NCI-H1092 treated with DMSO at 0.1 percent for 48 hours (cell line): ENCODE measurements around the gene SORCS2.
"Not testable (repeated sequence)": the region's sequence is repeated elsewhere in the genome, so short reads cannot be mapped to it uniquely, and the experiment has no call there.

Experiments used
- DNase-seq: peaks from one replicate; lab custom pipeline; 2025; lab: John Stamatoyannopoulos, UW

Gene SORCS2

GRCh38 chr4:7199771-7200441 lies 7.6 kb downstream of the SORCS2 start:
- DNase-seq = no peak

DNA sequence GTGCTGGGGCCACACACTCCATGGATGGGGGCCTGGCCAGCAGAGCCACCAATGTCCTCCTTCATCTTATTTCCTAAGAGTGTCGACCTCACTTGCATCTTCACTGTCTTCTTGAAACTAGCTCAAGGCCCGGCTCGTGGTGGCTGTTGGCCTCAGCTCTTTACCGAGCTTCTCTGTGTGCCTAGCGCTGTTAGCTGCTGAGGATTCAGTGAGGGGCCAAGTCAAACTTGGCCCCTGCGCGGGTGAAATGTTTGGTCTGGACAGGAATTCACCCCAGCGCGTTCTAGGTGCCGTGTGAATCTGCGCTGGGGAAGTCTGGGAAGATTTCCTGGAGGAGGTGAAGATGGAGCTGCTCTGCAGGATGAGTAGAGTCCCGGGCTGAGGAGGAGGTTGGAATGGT lies 8.5 kb downstream of the SORCS2 start:
- DNase-seq = no peak

- no peak for DNase-seq
Observed at GRCh38 chr4:7201420-7202305, 9.3 kb downstream of the SORCS2 start.

DNA sequence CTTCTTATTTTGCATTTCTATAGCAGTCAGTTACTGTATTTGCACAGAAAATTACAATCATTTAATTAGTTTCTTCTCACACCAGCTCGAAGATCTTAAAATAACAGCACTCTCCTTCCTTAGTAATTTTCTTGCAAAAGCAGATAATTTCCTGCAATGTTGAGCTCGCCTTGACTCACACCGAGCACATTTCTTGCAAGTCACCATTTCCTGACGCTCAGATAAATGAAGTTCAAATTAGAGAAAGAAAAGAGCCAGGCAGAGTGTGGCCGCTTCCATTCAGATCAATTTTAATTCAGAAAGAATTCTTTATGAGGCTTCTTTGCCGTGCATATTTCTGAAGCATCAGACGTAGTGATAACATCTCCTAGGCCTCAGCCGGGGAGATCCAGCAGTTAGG lies 10.1 kb downstream of the SORCS2 start:
- DNase-seq = no peak

DNA sequence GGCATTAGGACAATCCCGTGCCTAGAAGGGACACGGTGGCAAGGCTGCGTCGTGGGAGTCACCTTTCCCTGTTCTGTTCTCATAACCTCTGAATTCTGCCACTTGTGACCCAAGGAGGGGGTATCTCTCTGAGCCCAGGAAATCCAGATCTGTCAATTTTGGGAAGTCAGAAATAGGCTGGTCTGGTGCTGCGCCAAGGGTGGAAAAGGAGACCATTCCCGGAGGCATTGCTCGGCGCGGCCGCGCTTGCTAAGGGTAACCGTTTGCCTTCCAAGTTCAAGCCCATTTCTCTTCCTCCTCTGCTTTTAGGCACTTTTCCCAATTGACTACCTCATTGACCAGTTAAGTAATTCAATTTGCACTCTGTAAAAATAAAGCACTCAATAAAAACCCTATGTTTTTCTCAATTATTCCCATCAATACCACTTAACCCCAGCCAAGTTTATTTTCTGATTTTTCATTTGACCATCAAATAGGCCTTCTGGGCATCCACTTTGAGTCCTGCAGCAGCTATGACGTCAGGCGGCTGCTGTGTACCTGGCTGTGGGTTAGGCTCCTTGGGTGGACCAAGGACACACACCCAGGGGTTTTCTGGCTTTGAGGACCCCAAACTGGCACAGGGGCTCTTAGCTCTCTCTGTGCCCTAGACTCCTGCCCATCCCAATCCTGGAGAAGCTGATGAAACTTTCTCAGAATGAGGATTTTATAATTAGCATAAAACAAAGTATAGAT lies 12.5 kb downstream of the SORCS2 start:
- DNase-seq = no peak

DNA sequence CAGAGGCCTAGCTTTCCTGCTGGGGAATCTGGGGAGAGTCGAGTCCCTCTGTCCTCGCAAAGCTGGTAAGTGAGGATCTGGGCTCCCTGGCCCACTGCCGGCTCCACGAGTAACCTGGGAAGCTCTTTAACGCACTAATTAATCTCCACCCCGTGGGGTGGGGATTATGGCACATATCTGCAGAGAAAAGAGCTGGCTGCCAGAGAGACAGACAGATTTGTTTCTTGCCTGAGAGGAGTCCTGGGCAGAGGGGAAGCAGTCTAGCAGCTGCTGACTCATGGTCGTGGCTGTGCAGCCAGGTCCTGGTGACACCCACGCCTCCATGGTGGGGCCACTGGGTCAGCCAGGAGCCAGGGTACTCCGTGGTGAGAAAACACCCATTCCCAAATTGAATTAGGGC lies 14.0 kb downstream of the SORCS2 start:
- DNase-seq = no peak

GRCh38 chr4:7206911-7207567 lies 14.7 kb downstream of the SORCS2 start:
- DNase-seq = peak; percentile 21

GRCh38 chr4:7207628-7208231 lies 15.4 kb downstream of the SORCS2 start:
- no peak for DNase-seq

DNA sequence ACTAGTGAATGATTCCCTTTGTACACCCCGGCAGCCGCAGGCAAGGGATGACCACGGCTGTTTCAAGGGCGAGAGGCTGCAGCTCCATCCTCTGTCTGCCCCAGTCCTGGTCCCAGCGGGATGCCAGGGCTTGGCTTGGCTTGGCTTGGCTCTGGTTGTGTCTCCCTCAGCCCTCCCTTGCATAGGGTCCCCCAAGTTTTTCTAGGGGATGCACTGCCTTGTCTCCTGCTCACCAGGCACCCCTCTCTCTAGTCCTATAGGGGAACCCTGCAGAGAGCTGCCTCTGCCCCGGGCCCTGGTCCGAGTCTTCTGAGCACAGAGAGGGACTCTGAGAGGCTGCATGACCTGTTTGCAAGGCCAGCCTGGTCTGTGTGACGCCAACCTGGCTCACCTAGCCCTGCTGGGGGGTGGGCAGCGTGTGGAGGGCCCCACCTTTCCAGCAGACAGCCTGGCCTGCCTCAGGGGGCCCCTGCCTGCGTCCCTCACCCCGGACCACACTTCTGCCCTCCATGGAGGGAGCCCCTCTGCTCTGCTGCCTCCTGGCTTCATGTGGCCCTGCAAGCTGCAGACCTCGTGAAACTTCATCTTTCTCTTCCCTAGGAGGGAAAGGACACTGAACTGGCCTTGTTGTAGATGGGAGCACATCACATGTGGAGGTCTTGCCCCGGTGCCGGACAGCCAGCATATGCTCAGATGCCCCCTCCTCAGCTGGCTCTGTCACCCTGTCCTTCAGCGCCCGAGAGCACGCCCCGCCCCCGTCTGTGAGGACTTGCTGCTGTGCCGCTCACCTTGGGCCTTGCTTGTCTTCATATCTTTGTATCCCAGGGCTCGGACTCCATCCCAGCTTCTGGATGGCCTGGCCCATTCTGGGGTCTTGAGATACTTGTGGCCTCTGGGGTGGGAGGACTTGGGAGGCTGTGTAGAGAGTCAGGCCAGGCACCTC lies 16.4 kb downstream of the SORCS2 start:
- DNase-seq = no peak

GRCh38 chr4:7209699-7210098 lies 17.4 kb downstream of the SORCS2 start:
- no peak for DNase-seq

DNA sequence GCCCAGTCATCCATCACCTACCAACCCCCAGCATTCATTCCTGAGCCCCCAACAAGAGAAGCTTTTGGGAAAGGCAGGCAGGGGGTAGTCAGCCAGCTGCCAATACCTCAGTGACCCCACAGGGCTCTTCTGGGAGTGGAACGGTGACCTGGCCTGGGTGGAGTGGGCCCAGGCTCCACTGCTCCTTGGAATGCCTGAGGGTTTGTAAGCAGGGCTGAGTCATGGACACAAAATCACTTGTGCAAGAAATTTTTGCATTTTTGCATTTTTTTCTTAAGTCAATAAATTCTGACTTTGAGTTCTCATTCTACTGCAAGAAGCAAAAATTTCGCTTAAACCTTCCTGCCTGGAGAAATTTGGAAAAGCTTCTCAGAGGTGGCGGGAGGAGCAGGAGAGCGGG lies 18.5 kb downstream of the SORCS2 start:
- no peak for DNase-seq

- DNase-seq = no peak
Observed at GRCh38 chr4:7212101-7212674, 19.9 kb downstream of the SORCS2 start.

DNA sequence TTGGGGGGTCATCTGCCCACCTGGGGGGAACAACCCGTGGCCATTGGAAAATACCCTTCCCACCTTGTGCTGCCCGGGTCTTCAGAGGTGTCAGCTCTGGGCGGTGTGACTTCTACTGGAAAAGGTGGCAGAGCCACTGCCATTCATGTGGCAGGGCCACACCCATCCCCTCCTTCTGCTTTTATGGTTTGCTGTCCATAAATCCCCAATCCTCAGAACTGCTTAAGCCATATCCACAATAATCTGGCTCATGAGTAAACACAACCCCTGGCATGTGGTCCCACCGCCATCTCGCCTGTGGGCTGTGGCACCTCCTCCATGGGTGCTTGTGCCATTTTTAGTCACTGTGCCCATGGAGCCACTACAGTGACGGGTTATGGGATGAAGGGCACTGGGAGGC lies 20.6 kb downstream of the SORCS2 start:
- no peak for DNase-seq

DNA sequence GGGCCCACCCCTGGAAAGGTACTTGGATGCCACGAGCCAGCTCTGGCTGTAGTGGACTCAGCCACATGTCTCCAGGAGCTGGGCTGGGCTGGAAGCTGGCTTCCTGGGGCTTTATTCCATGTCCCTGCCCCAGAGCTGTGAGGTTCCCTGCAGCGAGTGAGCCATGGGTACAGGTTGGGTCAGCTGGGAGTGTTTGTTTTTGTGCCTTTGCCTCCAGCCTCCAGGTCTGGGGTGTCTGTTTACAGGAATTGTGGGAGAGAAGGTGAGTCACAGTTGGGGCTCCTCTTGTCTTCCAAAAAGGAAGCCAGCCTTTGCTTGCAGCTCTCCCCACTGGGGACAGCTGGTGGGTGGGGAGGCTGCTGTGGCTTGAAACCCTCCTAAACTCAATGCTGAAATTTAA lies 21.5 kb downstream of the SORCS2 start:
- no peak for DNase-seq

DNA sequence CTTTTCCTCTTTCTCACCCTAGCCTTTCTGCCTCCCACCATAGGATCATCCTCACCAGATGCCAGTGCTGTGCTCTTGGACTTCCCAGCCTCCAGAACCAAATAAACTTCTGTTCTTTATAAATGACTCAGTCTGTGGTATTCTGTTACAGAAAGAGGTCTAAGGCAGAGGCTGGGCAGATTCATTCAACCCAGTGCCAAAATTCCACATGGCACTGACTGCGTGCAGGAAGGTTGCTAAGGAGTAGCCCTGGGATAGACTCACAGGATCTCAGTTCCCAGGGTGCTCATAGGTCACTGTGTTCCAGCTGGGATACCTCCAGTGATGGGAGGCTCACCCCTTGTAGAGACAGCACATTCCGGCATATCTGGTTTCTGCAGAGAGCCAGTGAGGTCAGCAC lies 22.0 kb downstream of the SORCS2 start:
- DNase-seq = no peak

GRCh38 chr4:7215187-7215586 lies 22.8 kb downstream of the SORCS2 start:
- not testable (repeated sequence) for DNase-seq

DNA sequence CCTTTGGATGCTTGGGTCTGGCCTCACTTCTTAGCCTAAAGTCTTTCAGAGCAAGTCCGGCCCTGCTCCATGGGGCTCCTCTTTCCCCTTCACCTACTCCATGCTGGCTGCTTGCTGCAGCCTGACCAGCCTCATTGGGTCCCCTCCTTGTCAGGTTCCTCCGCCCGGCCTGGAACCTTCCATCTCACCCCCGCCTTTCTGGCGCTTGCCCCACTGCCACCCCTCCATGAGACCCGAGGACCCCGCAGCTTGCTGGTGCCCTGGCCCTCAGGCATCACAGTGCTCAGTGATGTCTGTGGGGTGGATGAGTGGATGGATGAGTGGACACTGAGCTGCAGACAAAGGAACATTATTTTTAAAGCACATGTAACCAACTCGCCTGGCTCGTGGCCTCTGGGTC lies 24.7 kb downstream of the SORCS2 start:
- no peak for DNase-seq

GRCh38 chr4:7217474-7218321 lies 25.4 kb downstream of the SORCS2 start:
- no peak for DNase-seq

- no peak for DNase-seq
Observed at GRCh38 chr4:7218686-7219085, 26.3 kb downstream of the SORCS2 start.
